ENCODE measurements around the gene ASIC1.
"Not testable (repeated sequence)": the region's sequence is repeated elsewhere in the genome, so short reads cannot be mapped to it uniquely, and the experiment has no call there.

ASIC1 gene

DNA sequence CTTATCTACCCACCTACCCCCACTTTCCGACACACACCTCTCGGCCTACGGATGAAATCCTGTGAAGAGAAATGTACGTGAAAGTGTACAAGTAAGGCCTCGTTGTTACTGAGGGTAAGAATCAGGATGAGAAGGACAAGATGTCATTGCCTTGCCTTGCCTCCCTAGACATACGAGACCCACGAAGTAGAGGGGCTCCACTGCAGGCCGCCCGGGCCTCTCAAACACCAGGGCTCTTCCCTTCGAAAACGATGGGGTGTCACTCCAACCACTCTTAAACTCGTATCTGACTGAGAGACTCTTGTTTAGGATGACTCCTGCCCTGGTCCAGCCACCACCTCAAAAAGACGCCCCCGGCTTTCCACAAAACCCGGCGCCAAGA is 32.6 kb upstream of the ASIC1 start:
- TF ChIP-seq, protein P1, sequence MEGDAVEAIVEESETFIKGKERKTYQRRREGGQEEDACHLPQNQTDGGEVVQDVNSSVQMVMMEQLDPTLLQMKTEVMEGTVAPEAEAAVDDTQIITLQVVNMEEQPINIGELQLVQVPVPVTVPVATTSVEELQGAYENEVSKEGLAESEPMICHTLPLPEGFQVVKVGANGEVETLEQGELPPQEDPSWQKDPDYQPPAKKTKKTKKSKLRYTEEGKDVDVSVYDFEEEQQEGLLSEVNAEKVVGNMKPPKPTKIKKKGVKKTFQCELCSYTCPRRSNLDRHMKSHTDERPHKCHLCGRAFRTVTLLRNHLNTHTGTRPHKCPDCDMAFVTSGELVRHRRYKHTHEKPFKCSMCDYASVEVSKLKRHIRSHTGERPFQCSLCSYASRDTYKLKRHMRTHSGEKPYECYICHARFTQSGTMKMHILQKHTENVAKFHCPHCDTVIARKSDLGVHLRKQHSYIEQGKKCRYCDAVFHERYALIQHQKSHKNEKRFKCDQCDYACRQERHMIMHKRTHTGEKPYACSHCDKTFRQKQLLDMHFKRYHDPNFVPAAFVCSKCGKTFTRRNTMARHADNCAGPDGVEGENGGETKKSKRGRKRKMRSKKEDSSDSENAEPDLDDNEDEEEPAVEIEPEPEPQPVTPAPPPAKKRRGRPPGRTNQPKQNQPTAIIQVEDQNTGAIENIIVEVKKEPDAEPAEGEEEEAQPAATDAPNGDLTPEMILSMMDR (IDR thresholded peaks at IDR 0.05; ENCODE audit: unreplicated experiment in 3 of 3), result no peak
- no peaks in the 10 kb centered on the region for H3K36me3 Mint-ChIP-seq (ENCODE audit: low read depth)
- no peaks in the 10 kb centered on the region for H3K9me3 Mint-ChIP-seq
- H3K4me3 Mint-ChIP-seq, result peak overlapping the region; percentile 95 to 98 (median 97)
- H3K27ac Mint-ChIP-seq, result peak overlapping the region; percentile 0 to 84 (median 73)
- H3K4me1 Mint-ChIP-seq, result peaks cover 38% of the 10 kb centered on the region
- peaks cover 4% of the 10 kb centered on the region for H3K27me3 Mint-ChIP-seq (ENCODE audit: low read depth)

DNA sequence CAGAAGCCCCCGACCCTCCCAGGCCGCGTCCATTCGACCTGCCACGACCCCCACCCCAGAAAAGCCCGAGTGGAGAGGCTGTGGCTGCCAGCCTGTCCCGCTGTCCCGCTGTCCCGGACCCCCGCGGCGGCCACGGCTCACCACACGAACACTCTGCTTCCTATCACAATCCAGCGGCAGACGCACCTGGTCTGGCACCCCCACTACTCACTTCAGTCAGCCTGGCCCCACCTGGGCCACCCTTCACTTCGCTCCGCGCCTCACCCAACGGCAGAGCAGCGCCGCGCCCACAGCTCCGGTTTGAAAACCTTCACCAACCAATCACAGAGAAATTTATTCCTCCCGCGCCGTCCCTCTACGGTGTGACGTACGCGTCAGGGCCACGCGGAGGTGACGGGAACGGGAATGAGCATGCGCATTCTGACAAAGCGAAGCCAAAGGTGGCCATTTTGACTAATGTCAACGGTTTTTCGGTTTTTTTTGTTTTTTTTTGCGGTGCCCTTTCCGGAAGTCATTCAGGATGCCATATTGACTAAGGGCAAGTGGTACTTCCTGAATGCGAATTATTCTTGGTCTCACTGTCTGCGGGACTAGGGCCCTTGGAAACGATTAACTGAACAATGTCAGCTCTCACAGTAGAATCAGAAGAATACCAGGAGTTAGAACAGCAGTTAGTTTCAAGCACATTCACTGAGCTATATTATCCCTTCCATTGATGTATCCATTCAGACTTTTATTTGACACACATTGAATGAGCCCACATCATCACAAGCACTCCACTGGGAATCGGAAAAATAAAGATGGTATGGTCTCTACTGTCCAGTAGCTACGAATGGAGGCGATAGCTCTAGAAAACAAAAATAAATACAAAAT is 32.0 kb upstream of the ASIC1 start, which contains the start of gene RACGAP1:
Gene RACGAP1, minus strand, starts transcription at position 308 of the 873 bp plus-strand sequence. CDS start 8,779 bp downstream, outside the sequence.
- Mint-ChIP-seq H3K4me1 (peaks cover 38% of the 10 kb centered on the region), H3K27me3 (ENCODE audit: low read depth) (peaks cover 4% of the 10 kb centered on the region), H3K4me3 (peak within 1 kb of the TSS; percentile 95 to 98 (median 97)), H3K36me3 (ENCODE audit: low read depth) (no peaks in the 10 kb centered on the region), H3K27ac (peak within 1 kb of the TSS; percentile 73 to 91 (median 84)), H3K9me3 (no peaks in the 10 kb centered on the region)
- TF ChIP-seq, protein P1 (IDR thresholded peaks at IDR 0.05; ENCODE audit: unreplicated experiment in 3 of 3), result no peak

DNA sequence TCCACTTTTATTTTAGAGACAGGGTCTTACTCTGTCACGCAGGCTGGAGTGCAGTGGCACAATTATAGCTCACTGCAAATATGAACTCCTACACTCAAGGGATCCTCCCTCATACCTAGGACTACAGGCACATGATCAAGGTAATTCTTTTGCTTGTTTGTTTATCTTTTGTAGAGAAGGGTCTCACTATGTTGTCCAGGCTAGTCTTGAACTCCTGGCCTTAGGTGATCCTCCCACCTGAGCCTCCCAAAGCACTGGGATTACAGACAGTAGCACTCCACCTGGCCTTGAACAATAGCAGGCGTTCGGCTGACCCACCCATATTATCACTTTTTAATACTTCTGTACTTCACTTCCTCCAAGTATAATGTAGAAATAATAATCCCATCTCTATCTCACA is 30.7 kb upstream of the ASIC1 start:
- Mint-ChIP-seq H3K36me3 (ENCODE audit: low read depth) (no peaks in the 10 kb centered on the region), H3K4me3 (peak overlapping the region in 1 of 3 experiments; percentile 18), H3K4me1 (peaks cover 27% of the 10 kb centered on the region), H3K27me3 (ENCODE audit: low read depth) (peaks cover 8% of the 10 kb centered on the region), H3K9me3 (no peaks in the 10 kb centered on the region), H3K27ac (peak overlapping the region in 1 of 3 experiments; percentile 84)
- TF ChIP-seq, protein P1 (IDR thresholded peaks at IDR 0.05; ENCODE audit: unreplicated experiment in 3 of 3), result no peak

DNA sequence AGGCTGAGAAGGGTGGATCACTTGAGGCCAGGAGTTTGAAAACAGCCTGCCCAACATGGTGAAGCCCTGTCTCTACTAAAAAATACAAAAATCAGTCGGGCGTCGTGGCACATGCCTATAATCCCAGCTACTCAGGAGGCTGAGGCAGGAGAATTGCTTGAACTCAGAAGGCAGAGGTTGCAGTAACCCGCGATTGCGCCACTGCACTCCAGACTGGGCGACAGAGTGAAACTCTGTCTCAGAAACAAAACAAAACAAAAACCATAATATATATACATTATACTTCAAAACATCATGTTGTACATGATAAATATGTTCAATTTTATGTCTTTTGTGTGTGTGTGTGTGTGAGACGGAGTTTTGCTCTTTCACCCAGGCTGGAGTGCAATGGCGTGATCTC is 26.9 kb upstream of the ASIC1 start:
- H3K4me1 Mint-ChIP-seq; H3K27ac Mint-ChIP-seq; H3K36me3 Mint-ChIP-seq (ENCODE audit: low read depth); H3K9me3 Mint-ChIP-seq: not testable (repeated sequence)
- Mint-ChIP-seq H3K4me3 (peak overlapping the region in 1 of 3 experiments; percentile 38), H3K27me3 (ENCODE audit: low read depth) (peaks cover 23% of the 10 kb centered on the region)

DNA sequence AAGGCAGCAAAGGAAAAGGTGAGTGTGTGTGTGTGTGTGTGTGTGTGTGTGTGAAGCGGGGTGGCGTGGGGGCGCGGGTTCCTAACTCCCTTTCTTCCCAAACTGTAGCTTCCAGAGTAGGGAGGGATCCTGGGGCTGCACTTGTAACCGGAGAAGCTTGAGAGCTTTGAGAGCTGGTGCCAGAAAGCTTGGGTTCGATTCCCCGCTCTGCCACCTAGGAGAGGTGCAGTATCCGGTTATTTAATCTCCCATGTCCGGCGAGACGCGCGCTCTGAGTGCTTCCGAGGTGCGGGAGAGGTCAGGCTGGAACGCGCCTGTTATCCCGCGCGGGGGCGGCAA is 24.9 kb upstream of the ASIC1 start:
- H3K27ac Mint-ChIP-seq, result no peak overlapping the region
- peaks cover 28% of the 10 kb centered on the region for H3K27me3 Mint-ChIP-seq (ENCODE audit: low read depth)
- H3K9me3 Mint-ChIP-seq, result no peaks in the 10 kb centered on the region
- H3K36me3 Mint-ChIP-seq (ENCODE audit: low read depth), result no peaks in the 10 kb centered on the region
- TF ChIP-seq, protein P1 (IDR thresholded peaks at IDR 0.05; ENCODE audit: unreplicated experiment in 3 of 3), result no peak
- H3K4me1 Mint-ChIP-seq, result no peaks in the 10 kb centered on the region
- H3K4me3 Mint-ChIP-seq, result peak overlapping the region; percentile 24 to 62 (median 48)

DNA sequence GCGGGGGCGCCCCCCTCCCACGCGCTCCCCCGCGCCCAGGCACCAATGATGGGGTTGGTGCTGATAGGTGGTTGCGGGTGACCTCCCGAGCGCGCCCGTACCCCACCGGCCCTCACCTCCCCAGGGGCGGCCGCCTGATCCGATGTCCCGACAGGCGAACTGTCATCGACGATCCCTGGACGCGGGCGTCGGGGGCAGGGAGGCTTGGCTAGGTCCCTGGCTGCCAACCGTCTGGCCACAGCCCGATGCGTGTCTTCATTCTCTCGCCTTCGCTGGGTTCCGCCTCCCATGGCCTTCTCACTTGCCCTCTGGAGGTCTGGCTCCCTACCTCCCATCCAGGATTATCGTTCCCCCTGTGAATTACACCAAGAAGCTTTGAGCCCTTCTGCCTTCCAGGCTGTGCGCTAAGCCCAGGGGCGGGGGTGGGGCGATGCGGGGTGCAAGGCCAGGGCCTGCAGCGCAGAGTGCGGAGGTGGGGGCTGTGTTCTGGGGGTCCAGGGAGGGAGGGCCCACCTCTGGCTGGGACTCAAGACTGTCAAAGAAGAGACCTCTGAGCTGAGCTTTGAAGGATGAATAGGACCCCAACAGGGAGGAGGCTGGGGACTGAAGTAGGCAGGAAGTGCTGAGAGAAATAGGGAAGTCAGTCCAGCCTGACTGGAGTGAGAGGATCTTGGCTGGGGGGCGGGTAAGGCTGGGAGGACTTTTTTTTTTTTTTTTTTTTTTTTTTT is 24.4 kb upstream of the ASIC1 start:
- Mint-ChIP-seq H3K27me3 (ENCODE audit: low read depth) (peaks cover 28% of the 10 kb centered on the region), H3K9me3 (no peaks in the 10 kb centered on the region), H3K27ac (no peak overlapping the region), H3K36me3 (ENCODE audit: low read depth) (no peaks in the 10 kb centered on the region), H3K4me3 (peak overlapping the region; percentile 57 to 72 (median 69)), H3K4me1 (no peaks in the 10 kb centered on the region)
- TF ChIP-seq, protein P1 (IDR thresholded peaks at IDR 0.05; ENCODE audit: unreplicated experiment in 3 of 3), result no peak

Measured in nephron (organoid).